Measurements from ENCODE around the gene TPRG1L. TPM values are rescaled to one million over a fixed set of nuclear protein-coding genes. Genes with fewer than 3 reads are reported as not detected.

TPRG1L gene
- 27.6 to 30.3 TPM (median 29.1 TPM) in 5 replicates for total RNA-seq (2022; extraction: Qiagen RNA extraction)

GRCh38 chr1:3624200-3625136 is at the start of gene TPRG1L:
Gene TPRG1L (plus strand): TSS chr1:3625015. CDS start chr1:3625073, 58 bp downstream.

GRCh38 chr1:3611170-3612019 is 13.4 kb upstream of the TPRG1L start, which contains the start of gene MEGF6:
Gene MEGF6 (minus strand): TSS chr1:3611508. CDS start chr1:3611268, 240 bp downstream.

GRCh38 chr1:3649342-3650247 is 24.8 kb downstream of the TPRG1L start, which contains the start of gene WRAP73:
Gene WRAP73 (minus strand): TSS chr1:3650103. CDS start chr1:3649999, 104 bp downstream.

GRCh38 chr1:3651930-3652547 is 27.2 kb downstream of the TPRG1L start, which contains the start of gene TP73:
Gene TP73 (plus strand): TSS chr1:3652516. CDS start chr1:3682366, 29,850 bp downstream.

Other genes starting within 250 kb of the TPRG1L start
- gene ARHGEF16, start 170.3 kb upstream of the TPRG1L start, total RNA-seq (2022; extraction: Qiagen RNA extraction): 4.5 to 5.4 TPM (median 5.1 TPM) in 5 replicates
- gene MEGF6, start 13.5 kb upstream of the TPRG1L start, total RNA-seq (2022; extraction: Qiagen RNA extraction): 6.7 to 11.2 TPM (median 8.8 TPM) in 5 replicates
- 16.2 to 19.9 TPM (median 17.4 TPM) in 5 replicates for gene WRAP73, start 25.1 kb downstream of the TPRG1L start, total RNA-seq (2022; extraction: Qiagen RNA extraction)
- 0.61 to 0.81 TPM (median 0.64 TPM) in 5 replicates for gene TP73, start 27.5 kb downstream of the TPRG1L start, total RNA-seq (2022; extraction: Qiagen RNA extraction)
- gene CCDC27, start 127.4 kb downstream of the TPRG1L start, total RNA-seq (2022; extraction: Qiagen RNA extraction): not detected in 5 replicates
- gene SMIM1, start 147.7 kb downstream of the TPRG1L start, total RNA-seq (2022; extraction: Qiagen RNA extraction): 0.41 to 1.5 TPM (median 0.71 TPM) in 5 replicates
- 29.9 to 34.0 TPM (median 33.3 TPM) in 5 replicates for gene LRRC47, start 171.5 kb downstream of the TPRG1L start, total RNA-seq (2022; extraction: Qiagen RNA extraction)
- gene CEP104, start 232.2 kb downstream of the TPRG1L start, total RNA-seq (2022; extraction: Qiagen RNA extraction): 16.7 to 17.9 TPM (median 17.8 TPM) in 5 replicates
- gene DFFB, start 232.5 kb downstream of the TPRG1L start, total RNA-seq (2022; extraction: Qiagen RNA extraction): 3.1 to 4.1 TPM (median 3.5 TPM) in 5 replicates

Data from A549 treated with Hydrocortisone at 1 μM for 4 hours (cell line).